RWPE1 (cell line): ENCODE results near the gene FADS2.

Experiments used
- CTCF ChIA-PET: fragments of 350-600 bp; sonication (Branson Sonifier 250); formaldehyde crosslinking; extraction: SDS; loops from one replicate; lab custom pipeline; 2021; lab: Yijun Ruan, JAX
- POLR2A ChIA-PET: fragments of 400-600 bp; formaldehyde crosslinking; extraction: SDS; loops from one replicate; lab custom pipeline; 2020; ENCODE audit warnings: antibody characterized with exemption; ENCODE audit not compliant: low non-redundant PET; lab: Yijun Ruan, JAX
- DNase-seq: peaks from one replicate; pipeline ENCODE4 v3.0.0; 2012; ENCODE audit warnings: low spot score
- H3K27ac ChIP-seq: fragments of 450-650 bp; 2 replicates; pipeline ENCODE4 v1.5.1; 2017
- CTCF ChIP-seq: fragments of 450-650 bp; conservative IDR thresholded peaks from 2 replicates; pipeline ENCODE4 v1.5.1; 2017; ENCODE audit warnings: low read depth, mild to moderate bottlenecking

FADS2 gene

GRCh38 chr11:61815790-61816735 is 12.0 kb upstream of the FADS2 start:
- no peak for TF ChIP-seq CTCF
- peak overlapping the region; percentile 97 for H3K27ac ChIP-seq
- POLR2A ChIA-PET = interaction anchor here (0.5 to 1.2 kb wide), 2 partner anchors 24 to 785 kb away, joined by 4 to 8 read pairs; partner anchors contain the start of gene TMEM258
- CTCF ChIA-PET = interaction anchor here (0.6 to 1.7 kb wide), 3 partner anchors 13 to 816 kb away, joined by 3 to 5 read pairs (median 3); no protein-coding TSS in a partner anchor
- peak; percentile 82 for DNase-seq

- POLR2A ChIA-PET = no interaction called here
- peak; percentile 95 for DNase-seq
- peak within 1 kb of the TSS; percentile 97 for H3K27ac ChIP-seq
- CTCF ChIA-PET = interaction anchor here (0.6 to 0.8 kb wide), 2 partner anchors 131 to 381 kb away, joined by 3 read pairs; no protein-coding TSS in a partner anchor
- TF ChIP-seq CTCF = peak; percentile 75
Observed at GRCh38 chr11:61816736-61817455, 11.2 kb upstream of the FADS2 start, which contains the start of gene FADS1. Gene FADS1, minus strand, starts transcription at chr11:61817003. Its CDS starts 74 bp downstream, at chr11:61816929.

- no peak for DNase-seq
- POLR2A ChIA-PET = no interaction called here
- CTCF ChIA-PET = interaction anchor here (0.5 to 0.6 kb wide), 3 partner anchors 79 to 944 kb away, joined by 3 to 5 read pairs (median 3); no protein-coding TSS in a partner anchor
- TF ChIP-seq CTCF = no peak
- H3K27ac ChIP-seq = peak overlapping the region; percentile 97
Observed at GRCh38 chr11:61817471-61818202, 10.5 kb upstream of the FADS2 start.

- ChIA-PET CTCF (interaction anchor here (0.7 to 1.4 kb wide), 3 partner anchors 79 to 261 kb away, joined by 4 to 5 read pairs (median 4); no protein-coding TSS in a partner anchor), POLR2A (no interaction called here)
- TF ChIP-seq CTCF = no peak
- DNase-seq = peak; percentile 83
- H3K27ac ChIP-seq = peak overlapping the region; percentile 94
Observed at GRCh38 chr11:61820174-61820573, 7.9 kb upstream of the FADS2 start.

GRCh38 chr11:61826930-61827570 is 1.1 kb upstream of the FADS2 start:
- CTCF ChIA-PET = no interaction called here
- peak overlapping the region; percentile 91 for H3K27ac ChIP-seq
- DNase-seq = no peak
- POLR2A ChIA-PET = no interaction called here
- no peak for TF ChIP-seq CTCF
